ENCODE measurements around the gene MFNG. TPM values are rescaled to one million over a fixed set of nuclear protein-coding genes. Genes with fewer than 3 reads are reported as not detected.
"Not testable (repeated sequence)": the region's sequence is repeated elsewhere in the genome, so short reads cannot be mapped to it uniquely, and the experiment has no call there.

MFNG gene
- total RNA-seq, 1 donor from 2014 or later = 20.7 TPM

- no peak for DNase-seq (ENCODE audit: low spot score)
These were observed 11.6 kb downstream of the MFNG start for GRCh38 chr22:37474447-37475090.

DNA sequence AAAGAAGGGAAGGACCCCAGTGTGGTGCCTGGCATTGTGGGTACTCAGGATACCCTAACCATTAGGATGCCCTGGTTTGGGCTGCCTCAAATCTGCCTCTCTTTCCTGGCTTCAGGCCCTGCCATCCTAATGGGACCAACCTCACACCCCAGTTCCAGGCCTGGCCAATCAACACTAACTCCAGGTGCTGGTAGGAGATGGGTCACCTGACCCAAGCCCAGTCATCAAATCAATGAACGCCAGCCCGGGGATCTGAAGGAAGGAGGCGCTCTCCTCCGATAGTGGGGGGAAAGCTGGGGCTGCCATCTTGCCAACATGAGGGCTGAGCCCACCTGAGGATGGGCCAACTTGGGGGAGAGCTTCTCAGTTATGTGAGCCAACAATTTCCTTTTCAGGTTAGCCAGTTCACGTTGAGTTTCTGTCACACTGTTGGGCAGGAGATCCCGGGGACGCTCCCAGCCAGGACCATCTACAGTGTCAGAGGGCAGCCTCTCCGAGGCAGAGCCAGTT, 12.7 kb downstream of the MFNG start:
- DNase-seq (ENCODE audit: low spot score) = no peak

- DNase-seq (ENCODE audit: low spot score) = no peak
These were observed 13.7 kb downstream of the MFNG start for GRCh38 chr22:37472418-37473006.

DNA sequence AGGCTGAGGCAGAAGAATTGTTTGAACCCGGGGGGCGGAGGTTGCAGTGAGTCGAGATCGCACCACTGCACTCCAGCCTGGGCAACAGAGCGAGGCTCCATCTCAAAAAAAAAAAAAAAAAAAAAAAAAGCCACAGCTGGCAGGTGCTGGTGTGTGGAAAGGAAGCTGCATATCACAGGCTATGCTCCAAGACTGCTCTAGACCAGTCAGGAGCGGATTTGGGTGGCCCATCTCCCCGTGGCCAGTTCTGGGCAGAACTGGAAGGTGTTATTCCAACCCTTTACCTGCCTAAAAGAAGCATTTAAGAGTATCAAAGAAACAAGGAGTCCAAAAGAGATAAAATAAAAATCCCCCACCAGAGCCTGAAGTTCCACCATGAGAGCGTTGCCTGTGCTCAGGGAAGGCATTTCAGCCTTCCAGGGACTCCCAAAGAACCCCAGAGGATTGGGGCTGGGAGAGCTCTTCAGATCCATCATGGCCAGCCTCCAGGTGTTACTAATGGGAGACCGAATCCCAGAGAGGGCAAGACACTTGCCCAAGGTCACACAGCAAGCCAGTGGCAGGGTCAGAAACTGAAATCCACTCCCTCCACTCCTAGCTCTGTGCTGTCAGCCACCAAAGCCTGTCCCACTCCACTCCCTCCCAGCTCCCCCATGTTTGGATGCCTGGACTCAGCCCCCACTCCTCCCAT, 14.3 kb downstream of the MFNG start:
- no peak for DNase-seq (ENCODE audit: low spot score)

DNA sequence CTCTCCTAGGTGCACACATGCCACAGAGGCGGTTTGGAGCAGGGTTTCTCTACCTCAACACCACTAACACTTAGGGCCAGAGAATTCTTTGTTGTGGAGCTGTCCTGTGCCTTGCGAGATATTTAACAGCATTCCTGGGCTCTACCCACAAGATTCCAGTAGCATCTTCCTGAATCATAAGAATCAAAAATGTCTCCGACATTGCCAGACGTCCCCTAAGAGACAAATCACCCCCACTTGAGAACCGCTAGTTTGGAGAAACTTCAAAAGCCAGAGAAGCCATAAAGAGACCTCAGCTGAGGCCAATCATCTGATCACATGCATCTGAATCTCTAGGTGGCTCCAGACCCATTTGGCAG, 16.1 kb downstream of the MFNG start:
- no peak for DNase-seq (ENCODE audit: low spot score)

GRCh38 chr22:37469416-37470086, 16.6 kb downstream of the MFNG start:
- no peak for DNase-seq (ENCODE audit: low spot score)

- DNase-seq (ENCODE audit: low spot score) = not testable (repeated sequence)
These were observed 17.9 kb downstream of the MFNG start for GRCh38 chr22:37468201-37468695.

- no peak for DNase-seq (ENCODE audit: low spot score)
These were observed 18.7 kb downstream of the MFNG start for GRCh38 chr22:37467391-37467955.

DNA sequence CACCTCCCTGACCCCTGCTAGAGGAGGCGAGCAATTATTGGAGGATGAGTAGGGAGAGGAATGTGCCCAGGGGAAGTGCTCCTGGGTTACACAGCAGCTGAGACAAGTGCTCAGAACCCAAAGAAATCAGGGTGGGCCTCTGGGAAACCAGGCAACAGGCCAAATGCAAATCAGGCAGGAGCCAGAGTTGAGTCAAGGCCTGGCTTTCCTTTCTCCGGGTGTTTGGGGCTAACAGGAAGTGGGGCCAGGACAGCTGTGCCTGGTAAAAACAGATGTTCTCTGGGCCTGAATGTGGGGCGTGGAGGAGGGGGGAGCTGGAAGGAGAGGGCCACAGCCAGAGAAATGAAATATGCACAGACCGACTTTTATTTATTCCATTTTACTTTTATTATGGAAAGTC, 22.0 kb downstream of the MFNG start:
- no peak for DNase-seq (ENCODE audit: low spot score)

GRCh38 chr22:37462983-37463382, 23.2 kb downstream of the MFNG start:
- DNase-seq (ENCODE audit: low spot score) = peak; percentile 52

GRCh38 chr22:37462436-37462835, 23.7 kb downstream of the MFNG start:
- no peak for DNase-seq (ENCODE audit: low spot score)

GRCh38 chr22:37461961-37462360, 24.2 kb downstream of the MFNG start:
- no peak for DNase-seq (ENCODE audit: low spot score)

DNA sequence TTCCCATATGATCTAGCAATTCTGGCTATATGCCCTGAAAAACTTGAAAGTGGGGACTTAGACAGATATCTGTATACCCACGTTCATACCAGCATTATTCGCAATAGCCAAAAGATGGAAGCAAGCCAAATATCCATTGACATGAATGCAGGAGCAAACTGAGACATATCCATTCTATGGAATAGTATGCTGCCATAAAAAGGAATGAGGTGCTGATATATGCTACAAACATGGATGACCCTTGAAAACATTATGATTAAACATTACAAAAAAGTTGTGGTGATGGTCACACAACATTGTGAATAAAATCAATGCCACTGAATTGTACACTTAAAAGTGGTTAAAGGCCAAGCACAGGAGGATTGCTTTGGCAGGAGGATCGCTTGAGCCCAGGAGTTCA, 25.5 kb downstream of the MFNG start:
- no peak for DNase-seq (ENCODE audit: low spot score)

GRCh38 chr22:37459206-37459605, 27.0 kb downstream of the MFNG start:
- DNase-seq (ENCODE audit: low spot score) = no peak

DNA sequence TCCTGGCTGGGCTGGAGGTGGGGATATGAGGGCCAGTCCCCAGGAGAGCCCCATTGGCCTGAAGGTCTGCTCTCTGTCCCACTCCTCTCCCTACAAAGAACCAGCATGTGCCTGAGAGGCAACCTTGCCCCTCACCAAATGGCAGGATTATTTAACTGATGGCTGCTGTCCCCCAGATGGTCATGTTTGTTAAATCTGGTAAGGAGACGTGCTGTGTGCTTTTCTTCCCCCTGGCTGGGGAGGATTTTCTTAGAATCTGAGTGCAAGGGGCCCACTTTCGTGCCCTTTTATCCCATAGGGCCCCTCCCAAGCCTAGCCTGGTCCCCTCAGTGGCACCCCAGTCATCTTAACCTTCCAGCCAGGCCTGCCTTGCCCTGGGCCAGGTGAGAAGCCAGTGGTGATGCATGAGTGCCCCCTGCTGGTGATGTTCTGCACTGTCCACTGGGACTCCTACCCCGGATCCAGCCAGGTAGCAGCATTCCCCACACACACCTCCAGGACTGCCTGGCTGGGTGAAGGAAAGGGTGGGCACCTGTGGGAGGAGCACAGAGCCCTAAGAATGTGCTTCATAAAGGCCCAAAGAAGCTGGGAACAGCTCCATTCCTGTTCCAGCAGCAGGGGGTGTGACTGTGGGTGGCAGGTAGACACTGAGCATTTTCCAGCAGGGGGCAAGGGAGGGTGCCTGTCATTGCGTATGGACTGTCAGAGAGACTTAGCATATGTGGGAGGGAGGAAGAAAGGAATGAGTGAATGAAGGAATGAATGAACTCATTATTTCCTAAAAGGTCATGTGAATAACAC, 28.9 kb downstream of the MFNG start:
- peak; percentile 28 for DNase-seq (ENCODE audit: low spot score)

DNA sequence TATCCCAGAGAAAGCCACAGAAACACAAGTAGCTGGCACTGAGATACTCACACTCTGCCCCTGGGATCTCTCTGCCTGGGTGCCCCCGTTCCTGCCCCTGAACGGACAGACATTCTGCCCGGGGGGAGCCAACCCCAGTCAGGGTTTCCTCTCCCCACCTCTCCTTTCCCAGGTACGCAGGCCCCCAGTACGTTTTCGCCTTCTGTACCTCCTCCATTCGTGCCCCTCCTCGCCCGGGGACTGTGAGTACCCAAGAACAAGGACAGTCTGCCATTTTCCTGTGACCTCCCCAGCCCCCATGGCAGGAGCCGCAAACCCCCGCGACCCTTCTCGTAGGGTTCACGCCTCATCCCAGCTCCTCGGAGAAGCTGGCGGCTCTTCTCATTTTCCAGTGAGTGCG, 29.8 kb downstream of the MFNG start:
- no peak for DNase-seq (ENCODE audit: low spot score)

DNA sequence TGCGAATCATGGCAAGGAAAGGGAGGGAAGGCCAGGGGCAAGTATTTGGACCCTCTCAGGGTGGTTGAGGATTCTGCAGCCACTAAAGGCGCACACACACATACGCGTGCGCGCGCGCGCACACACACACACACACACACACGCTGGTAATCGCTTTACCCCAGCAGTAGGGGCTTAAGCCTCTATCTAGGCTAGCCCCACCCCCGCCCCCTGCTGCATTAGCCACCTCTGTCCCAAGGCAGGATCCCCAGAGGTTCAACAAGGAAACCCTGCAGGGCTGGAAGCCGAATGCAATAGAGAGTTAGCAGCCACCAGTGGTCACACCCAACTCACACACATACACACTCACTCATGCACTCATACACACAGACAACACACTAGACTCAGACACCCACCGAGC, 30.3 kb downstream of the MFNG start:
- no peak for DNase-seq (ENCODE audit: low spot score)

DNA sequence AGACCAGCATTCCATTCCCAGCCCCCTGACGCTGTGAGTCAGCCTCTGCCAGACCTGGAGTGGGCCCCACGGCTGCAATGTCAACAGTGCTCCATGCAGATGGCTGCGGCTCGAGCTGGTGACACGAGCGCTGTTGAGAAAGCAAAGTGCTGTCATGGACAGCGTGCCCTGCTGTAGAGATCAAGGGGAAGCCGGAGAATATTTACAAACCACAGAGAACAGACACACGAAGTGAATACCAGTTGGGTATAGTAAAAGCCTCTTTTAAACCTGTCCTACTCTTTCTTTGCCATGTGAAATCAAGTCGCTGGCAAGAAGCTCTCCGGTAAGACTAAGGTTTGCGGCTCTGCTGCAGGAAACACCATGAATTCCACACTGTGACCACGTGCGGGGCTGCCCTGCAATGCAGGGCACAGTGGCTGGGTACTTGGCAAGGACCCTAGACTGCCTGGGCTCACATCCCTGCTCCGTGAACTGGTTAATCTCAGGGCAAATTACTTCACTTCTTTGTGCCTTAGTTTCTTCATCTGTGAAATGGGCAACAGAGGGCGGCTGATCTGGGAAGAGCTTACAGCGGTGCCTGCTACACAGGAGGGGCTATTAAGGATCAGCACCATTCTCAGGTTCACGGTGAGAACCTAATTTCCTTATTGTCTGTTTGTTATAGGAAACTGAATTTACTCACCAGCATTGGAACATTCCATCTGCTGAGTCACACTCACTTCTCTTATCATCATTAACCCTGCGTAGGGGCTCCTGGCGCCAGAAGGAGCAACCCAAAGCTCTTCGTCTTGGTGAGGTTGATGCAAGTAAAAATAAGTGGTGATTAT, 31.1 kb downstream of the MFNG start:
- DNase-seq (ENCODE audit: low spot score) = peak; percentile 58

GRCh38 chr22:37453696-37454095, 32.5 kb downstream of the MFNG start:
- no peak for DNase-seq (ENCODE audit: low spot score)

GRCh38 chr22:37451218-37451617, 35.0 kb downstream of the MFNG start:
- DNase-seq (ENCODE audit: low spot score) = no peak
